ENCODE data around the gene HIVEP1. TPM values are rescaled to one million over a fixed set of nuclear protein-coding genes. Genes with fewer than 3 reads are reported as not detected.

The HIVEP1 gene
- total RNA-seq, 1 donor, result 18.8 TPM

GRCh38 chr6:12099623-12100338 is 87.7 kb downstream of the HIVEP1 start:
- Histone ChIP-seq H4K20me1 (ENCODE audit: insufficient read depth, low read length) (no peaks in the 10 kb centered on the region), H3K27ac (ENCODE audit: low read depth, low read length) (no peak overlapping the region), H3K27me3 (ENCODE audit: insufficient read depth, low read length) (no peaks in the 10 kb centered on the region), H2AFZ (ENCODE audit: low read length) (no peak overlapping the region), H3K36me3 (ENCODE audit: insufficient read depth, low read length) (no peaks in the 10 kb centered on the region), H3K4me1 (ENCODE audit: insufficient read depth, low read length) (peaks cover 19% of the 10 kb centered on the region), H3K4me2 (ENCODE audit: insufficient read depth, low read length) (no peak overlapping the region), H3K79me2 (ENCODE audit: insufficient read depth, low read length) (no peaks in the 10 kb centered on the region), H3K9me3 (ENCODE audit: low read depth, low read length) (no peaks in the 10 kb centered on the region), H3K4me3 (ENCODE audit: insufficient read depth, low read length) (no peak overlapping the region)
- no peak for TF ChIP-seq CTCF (IDR thresholded peaks at IDR 0.05; ENCODE audit: extremely low read depth, low read depth, low read length)
- no peak for DNase-seq (ENCODE audit: insufficient read length, low spot score, missing footprints)

GRCh38 chr6:12101048-12101447 is 88.9 kb downstream of the HIVEP1 start:
- Histone ChIP-seq H3K4me1 (ENCODE audit: insufficient read depth, low read length) (peaks cover 19% of the 10 kb centered on the region), H3K27ac (ENCODE audit: low read depth, low read length) (no peak overlapping the region), H3K79me2 (ENCODE audit: insufficient read depth, low read length) (no peaks in the 10 kb centered on the region), H4K20me1 (ENCODE audit: insufficient read depth, low read length) (no peaks in the 10 kb centered on the region), H3K9me3 (ENCODE audit: low read depth, low read length) (no peaks in the 10 kb centered on the region), H3K36me3 (ENCODE audit: insufficient read depth, low read length) (no peaks in the 10 kb centered on the region), H3K4me3 (ENCODE audit: insufficient read depth, low read length) (no peak overlapping the region), H3K27me3 (ENCODE audit: insufficient read depth, low read length) (no peaks in the 10 kb centered on the region), H3K4me2 (ENCODE audit: insufficient read depth, low read length) (no peak overlapping the region), H2AFZ (ENCODE audit: low read length) (no peak overlapping the region)
- DNase-seq (ENCODE audit: insufficient read length, low spot score, missing footprints), result no peak
- TF ChIP-seq CTCF (IDR thresholded peaks at IDR 0.05; ENCODE audit: extremely low read depth, low read depth, low read length), result no peak

- no peak overlapping the region for H3K4me2 ChIP-seq (ENCODE audit: insufficient read depth, low read length)
- H3K79me2 ChIP-seq (ENCODE audit: insufficient read depth, low read length), result no peaks in the 10 kb centered on the region
- no peaks in the 10 kb centered on the region for H3K27me3 ChIP-seq (ENCODE audit: insufficient read depth, low read length)
- H4K20me1 ChIP-seq (ENCODE audit: insufficient read depth, low read length), result no peaks in the 10 kb centered on the region
- H3K4me1 ChIP-seq (ENCODE audit: insufficient read depth, low read length), result peaks cover 17% of the 10 kb centered on the region
- no peak overlapping the region for H3K4me3 ChIP-seq (ENCODE audit: insufficient read depth, low read length)
- no peak for DNase-seq (ENCODE audit: insufficient read length, low spot score, missing footprints)
- no peaks in the 10 kb centered on the region for H3K9me3 ChIP-seq (ENCODE audit: low read depth, low read length)
- no peak overlapping the region for H2AFZ ChIP-seq (ENCODE audit: low read length)
- no peak for TF ChIP-seq CTCF (IDR thresholded peaks at IDR 0.05; ENCODE audit: extremely low read depth, low read depth, low read length)
- no peaks in the 10 kb centered on the region for H3K36me3 ChIP-seq (ENCODE audit: insufficient read depth, low read length)
- H3K27ac ChIP-seq (ENCODE audit: low read depth, low read length), result no peak overlapping the region
Observed at GRCh38 chr6:12101653-12102312, 89.7 kb downstream of the HIVEP1 start.

- no peak overlapping the region for H3K4me2 ChIP-seq (ENCODE audit: insufficient read depth, low read length)
- no peak overlapping the region for H3K4me3 ChIP-seq (ENCODE audit: insufficient read depth, low read length)
- no peak for TF ChIP-seq CTCF (IDR thresholded peaks at IDR 0.05; ENCODE audit: extremely low read depth, low read depth, low read length)
- no peaks in the 10 kb centered on the region for H3K79me2 ChIP-seq (ENCODE audit: insufficient read depth, low read length)
- no peak for DNase-seq (ENCODE audit: insufficient read length, low spot score, missing footprints)
- no peak overlapping the region for H2AFZ ChIP-seq (ENCODE audit: low read length)
- peaks cover 13% of the 10 kb centered on the region for H3K4me1 ChIP-seq (ENCODE audit: insufficient read depth, low read length)
- no peaks in the 10 kb centered on the region for H3K27me3 ChIP-seq (ENCODE audit: insufficient read depth, low read length)
- H3K36me3 ChIP-seq (ENCODE audit: insufficient read depth, low read length), result no peaks in the 10 kb centered on the region
- H3K9me3 ChIP-seq (ENCODE audit: low read depth, low read length), result no peaks in the 10 kb centered on the region
- H3K27ac ChIP-seq (ENCODE audit: low read depth, low read length), result no peak overlapping the region
- H4K20me1 ChIP-seq (ENCODE audit: insufficient read depth, low read length), result no peaks in the 10 kb centered on the region
Observed at GRCh38 chr6:12102350-12102749, 90.2 kb downstream of the HIVEP1 start.
